H9 (cell line): ENCODE measurements around the gene ATG7. TPM values are rescaled to one million over a fixed set of nuclear protein-coding genes. Genes with fewer than 3 reads are reported as not detected.
A peak's percentile ranks its signal among the peaks of the same experiment; 100 is the strongest.

Experiments
- DNase-seq: peaks from one replicate; pipeline ENCODE4 v3.0.0-alpha.2; 2017
- H2AFZ ChIP-seq: one replicate; pipeline ENCODE4 v1.6.1; 2013; ENCODE audit warnings: mild to moderate bottlenecking, low read length, control low read depth, moderate library complexity
- H2AK5ac ChIP-seq: 2 replicates; pipeline ENCODE4 v1.6.1; 2013; ENCODE audit warnings: low read length, control low read depth, mixed read lengths; ENCODE audit not compliant: insufficient read length
- H2BK120ac ChIP-seq: one replicate; pipeline ENCODE4 v1.6.1; 2013; ENCODE audit warnings: low read depth, mild to moderate bottlenecking, low read length, control low read depth, inconsistent platforms; ENCODE audit not compliant: poor library complexity, severe bottlenecking
- H2BK12ac ChIP-seq: 2 replicates; pipeline ENCODE4 v1.6.1; 2013; ENCODE audit warnings: low read length, control low read depth, mixed read lengths, low read depth; ENCODE audit not compliant: insufficient read length
- H2BK15ac ChIP-seq: 2 replicates; pipeline ENCODE4 v1.6.1; 2013; ENCODE audit warnings: low read depth, low read length, control low read depth
- H2BK20ac ChIP-seq: one replicate; pipeline ENCODE4 v1.6.1; 2013; ENCODE audit warnings: low read depth, mild to moderate bottlenecking, low read length, control low read depth, inconsistent platforms; ENCODE audit not compliant: poor library complexity, severe bottlenecking
- H2BK5ac ChIP-seq: 2 replicates; pipeline ENCODE4 v1.6.1; 2013; ENCODE audit warnings: low read length, control low read depth, mixed read lengths; ENCODE audit not compliant: insufficient read length
- H3K14ac ChIP-seq: 2 replicates; pipeline ENCODE4 v1.6.1; 2013; ENCODE audit warnings: low read length, control low read depth; ENCODE audit not compliant: insufficient read depth
- H3K18ac ChIP-seq: 2 replicates; pipeline ENCODE4 v1.6.1; 2013; ENCODE audit warnings: low read depth, mild to moderate bottlenecking, mixed read lengths, low read length, control low read depth; ENCODE audit not compliant: insufficient read length
- H3K23ac ChIP-seq: 2 replicates; pipeline ENCODE4 v1.6.1; 2013; ENCODE audit warnings: low read length, control low read depth, mixed read lengths, low read depth; ENCODE audit not compliant: insufficient read length
- H3K23me2 ChIP-seq: 2 replicates; pipeline ENCODE4 v1.6.1; 2013; ENCODE audit warnings: low read depth, mild to moderate bottlenecking, mixed read lengths, low read length, control low read depth; ENCODE audit not compliant: insufficient read length, poor library complexity, severe bottlenecking
- H3K27ac ChIP-seq: 2 replicates; pipeline ENCODE4 v1.5.1; 2013; ENCODE audit warnings: low read length, control low read depth, mixed read lengths, low read depth; ENCODE audit not compliant: insufficient read length
- H3K27me3 ChIP-seq: 2 replicates; pipeline ENCODE4 v1.6.1; 2013; ENCODE audit warnings: low read length, control low read depth, inconsistent platforms; ENCODE audit not compliant: insufficient read depth
- H3K4ac ChIP-seq: 2 replicates; pipeline ENCODE4 v1.6.1; 2013; ENCODE audit warnings: low read depth, mild to moderate bottlenecking, control low read depth, inconsistent platforms, low read length, moderate library complexity
- H3K4me1 ChIP-seq: 2 replicates; pipeline ENCODE4 v1.6.1; 2013; ENCODE audit warnings: low read length, control low read depth, inconsistent platforms; ENCODE audit not compliant: insufficient read depth
- H3K4me2 ChIP-seq: 2 replicates; pipeline ENCODE4 v1.6.1; 2013; ENCODE audit warnings: low read length, control low read depth, mixed read lengths; ENCODE audit not compliant: insufficient read length, insufficient read depth
- H3K56ac ChIP-seq: 2 replicates; pipeline ENCODE4 v1.6.1; 2013; ENCODE audit warnings: low read depth, mild to moderate bottlenecking, mixed read lengths, low read length, control low read depth; ENCODE audit not compliant: insufficient read length
- H3K79me1 ChIP-seq: 2 replicates; pipeline ENCODE4 v1.6.1; 2013; ENCODE audit warnings: low read depth, mild to moderate bottlenecking, moderate library complexity, low read length, control low read depth, inconsistent platforms; ENCODE audit not compliant: insufficient read depth, poor library complexity, severe bottlenecking
- H3K79me2 ChIP-seq: 2 replicates; pipeline ENCODE4 v1.6.1; 2013; ENCODE audit warnings: low read length, control low read depth, inconsistent platforms; ENCODE audit not compliant: insufficient read depth
- H3K9ac ChIP-seq: 2 replicates; pipeline ENCODE4 v1.6.1; 2013; ENCODE audit warnings: low read length, control low read depth, mixed read lengths; ENCODE audit not compliant: insufficient read length; ENCODE audit errors: extremely low read depth
- H3K9me3 ChIP-seq: one replicate; pipeline ENCODE4 v1.6.1; 2013; ENCODE audit warnings: low read depth, low read length, inconsistent platforms; ENCODE audit not compliant: control insufficient read depth
- H3T11ph ChIP-seq: one replicate; pipeline ENCODE4 v1.6.1; 2013; ENCODE audit warnings: mild to moderate bottlenecking, low read length, control low read depth, inconsistent platforms
- H4K20me1 ChIP-seq: one replicate; pipeline ENCODE4 v1.6.1; 2013; ENCODE audit not compliant: control insufficient read depth, insufficient read length, insufficient read depth
- H4K5ac ChIP-seq: 2 replicates; pipeline ENCODE4 v1.6.1; 2013; ENCODE audit warnings: low read depth, mild to moderate bottlenecking, mixed read lengths, low read length, control low read depth; ENCODE audit not compliant: insufficient read length
- H4K8ac ChIP-seq: replicated peaks from 2 replicates; pipeline ENCODE4 v1.6.1; 2013; ENCODE audit warnings: low read length, control low read depth, mixed read lengths, low read depth; ENCODE audit not compliant: insufficient read length
- H4K91ac ChIP-seq: 2 replicates; pipeline ENCODE4 v1.6.1; 2013; ENCODE audit warnings: low read depth, mild to moderate bottlenecking, moderate library complexity, mixed read lengths, low read length, control low read depth; ENCODE audit not compliant: insufficient read length
- H3K27ac Mint-ChIP-seq, 3 experiments: 2 replicates in 2 of 3; 3 replicates in 1 of 3; pipeline ENCODE4 v1.8.0; 2020 to 2021; ENCODE audit warnings: mixed read lengths in 3 of 3, mild to moderate bottlenecking in 1 of 3, moderate library complexity in 1 of 3
- H3K27me3 Mint-ChIP-seq: 2 replicates; pipeline ENCODE4 v1.8.0; 2021; ENCODE audit warnings: low read depth, mild to moderate bottlenecking, moderate library complexity, mixed read lengths
- H3K36me3 Mint-ChIP-seq, 3 experiments: 2 replicates in 2 of 3; 3 replicates in 1 of 3; pipeline ENCODE4 v1.8.0; 2020 to 2021; ENCODE audit warnings: low read depth in 3 of 3, mixed read lengths in 3 of 3; ENCODE audit not compliant: insufficient read depth in 1 of 3
- H3K4me1 Mint-ChIP-seq, 2 experiments: 2 replicates each; pipeline ENCODE4 v1.8.0; 2020; ENCODE audit warnings: mixed read lengths in 2 of 2
- H3K4me3 Mint-ChIP-seq, 2 experiments: 2 replicates in 1 of 2; 3 replicates in 1 of 2; pipeline ENCODE4 v1.8.0; 2020 to 2021; ENCODE audit warnings: mild to moderate bottlenecking in 2 of 2, mixed read lengths in 2 of 2, moderate library complexity in 1 of 2
- H3K9me3 Mint-ChIP-seq, 2 experiments: 2 replicates in 1 of 2; 3 replicates in 1 of 2; pipeline ENCODE4 v1.8.0; 2020; ENCODE audit warnings: mild to moderate bottlenecking in 2 of 2, mixed read lengths in 2 of 2, moderate library complexity in 1 of 2
- WGBS: extraction: QIAGEN DNeasy Blood & Tissue Kit; methylation state at CpG from one replicate; pipeline ENCODE4 v1.1.7; 2013; ENCODE audit warnings: missing lambda C conversion rate, low lambda C conversion rate, mixed read lengths; ENCODE audit not compliant: insufficient read length; ENCODE audit errors: extremely low coverage; 5-methylcytosine and 5-hydroxymethylcytosine counted together
- total RNA-seq: library from RNA; stranded (reverse); gene quantifications from 2 replicates; pipeline ENCODE4 v1.2.1, GENCODE V29; 2021
- TF ChIP-seq, protein P1 (sequence below): fragments of 200-600 bp; sonication (generic); conservative IDR thresholded peaks from 3 replicates; pipeline ENCODE4 v1.8.0; 2021; ENCODE audit warnings: antibody characterized with exemption, mild to moderate bottlenecking

The ATG7 gene
- total RNA-seq, 1 experiment from 2014 or later: 17.9 TPM

DNA sequence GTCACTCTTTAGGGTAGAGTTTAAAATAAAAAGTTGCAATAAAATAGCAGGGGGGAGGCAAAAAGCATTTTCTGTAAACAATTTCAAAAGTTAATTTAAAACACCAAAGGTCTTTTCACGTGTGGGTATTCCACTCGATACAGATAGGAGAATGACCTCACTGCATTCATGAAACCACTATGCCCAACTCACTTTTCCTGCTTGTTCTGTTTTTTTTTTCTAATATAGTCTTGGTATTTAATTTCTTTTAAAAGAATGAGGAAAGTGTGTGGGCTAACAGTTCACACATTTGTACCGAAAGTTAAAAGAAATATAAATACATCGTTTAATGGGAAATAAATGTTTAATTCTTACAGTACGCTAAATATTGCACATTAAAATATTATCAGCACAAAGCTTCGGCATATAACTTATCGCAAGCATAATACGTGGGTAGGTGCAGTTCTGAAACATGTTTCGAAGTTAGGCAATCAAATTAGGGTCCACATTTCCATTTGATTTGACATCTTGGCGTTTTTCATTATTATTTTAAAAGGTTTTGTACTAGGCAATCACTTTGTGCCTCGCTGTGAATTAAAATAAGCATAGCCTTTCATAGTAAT, 330.1 kb downstream of the ATG7 start:
- Histone ChIP-seq H3K9me3 (no peaks in the 10 kb centered on the region), H3K56ac (no peak overlapping the region), H4K5ac (no peak overlapping the region), H2BK20ac (no peak overlapping the region), H2AK5ac (no peak overlapping the region), H3K4me1 (peaks cover 13% of the 10 kb centered on the region; the same call in 1 of the 2 replicates), H2BK120ac (no peak overlapping the region), H4K91ac (no peak overlapping the region), H4K8ac (no peak overlapping the region), H3K79me2 (peaks cover 12% of the 10 kb centered on the region; the same call in 1 of the 2 replicates), H3K23ac (no peak overlapping the region), H2AFZ (no peak overlapping the region), H2BK5ac (no peak overlapping the region), H3K79me1 (peaks cover 3% of the 10 kb centered on the region), H3K27me3 (no peaks in the 10 kb centered on the region), H2BK12ac (no peak overlapping the region), H3K27ac (no peak overlapping the region), H3K18ac (no peak overlapping the region), H2BK15ac (no peak overlapping the region), H3K4ac (no peak overlapping the region), H3T11ph (no peak overlapping the region), H3K4me2 (no peak overlapping the region), H3K23me2 (no peaks in the 10 kb centered on the region), H3K9ac (no peak overlapping the region), H4K20me1 (no peaks in the 10 kb centered on the region), H3K14ac (no peak overlapping the region)
- WGBS: no CpG with 5 or more reads among the region's 11 CpGs
- Mint-ChIP-seq H3K36me3 (peaks cover 22 to 42% (median 32%) of the 10 kb centered on the region in 3 experiments), H3K4me1 (peaks cover 64 to 68% of the 10 kb centered on the region in 2 experiments), H3K4me3 (peak overlapping the region in 1 of 2 experiments; percentile 38; a peak in 1 of 5 replicates), H3K27ac (peak overlapping the region; percentile 78 to 96 (median 83); a peak in 5 of 7 replicates), H3K27me3 (no peaks in the 10 kb centered on the region), H3K9me3 (peaks cover 0 to 7% of the 10 kb centered on the region in 2 experiments; a peak in 2 of 5 replicates)
- no peak for DNase-seq
- TF ChIP-seq, protein P1, sequence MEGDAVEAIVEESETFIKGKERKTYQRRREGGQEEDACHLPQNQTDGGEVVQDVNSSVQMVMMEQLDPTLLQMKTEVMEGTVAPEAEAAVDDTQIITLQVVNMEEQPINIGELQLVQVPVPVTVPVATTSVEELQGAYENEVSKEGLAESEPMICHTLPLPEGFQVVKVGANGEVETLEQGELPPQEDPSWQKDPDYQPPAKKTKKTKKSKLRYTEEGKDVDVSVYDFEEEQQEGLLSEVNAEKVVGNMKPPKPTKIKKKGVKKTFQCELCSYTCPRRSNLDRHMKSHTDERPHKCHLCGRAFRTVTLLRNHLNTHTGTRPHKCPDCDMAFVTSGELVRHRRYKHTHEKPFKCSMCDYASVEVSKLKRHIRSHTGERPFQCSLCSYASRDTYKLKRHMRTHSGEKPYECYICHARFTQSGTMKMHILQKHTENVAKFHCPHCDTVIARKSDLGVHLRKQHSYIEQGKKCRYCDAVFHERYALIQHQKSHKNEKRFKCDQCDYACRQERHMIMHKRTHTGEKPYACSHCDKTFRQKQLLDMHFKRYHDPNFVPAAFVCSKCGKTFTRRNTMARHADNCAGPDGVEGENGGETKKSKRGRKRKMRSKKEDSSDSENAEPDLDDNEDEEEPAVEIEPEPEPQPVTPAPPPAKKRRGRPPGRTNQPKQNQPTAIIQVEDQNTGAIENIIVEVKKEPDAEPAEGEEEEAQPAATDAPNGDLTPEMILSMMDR: no peak
